Mononuclear cell (primary cell): ENCODE measurements around the gene SPINDOC. TPM values are rescaled to one million over a fixed set of nuclear protein-coding genes. Genes with fewer than 3 reads are reported as not detected.
A peak's percentile ranks its signal among the peaks of the same experiment; 100 is the strongest.

Experiments used
- H3K27me3 ChIP-seq: 2 replicates; pipeline ENCODE4 v1.6.0; 2011; ENCODE audit warnings: low read length, control low read depth; ENCODE audit not compliant: insufficient read depth
- H3K4me1 ChIP-seq: 2 replicates; pipeline ENCODE4 v1.5.1; 2011; ENCODE audit warnings: mild to moderate bottlenecking, low read length, control low read depth; ENCODE audit not compliant: insufficient read depth
- H3K4me3 ChIP-seq: 2 replicates; pipeline ENCODE4 v1.5.1; 2011; ENCODE audit warnings: mild to moderate bottlenecking, low read length, moderate library complexity
- H3K9me3 ChIP-seq: 2 replicates; pipeline ENCODE4 v1.5.1; 2011; ENCODE audit warnings: low read depth, mild to moderate bottlenecking, control low read depth, low read length
- total RNA-seq: library from RNA; depleted of rRNA; stranded (reverse); fragments of >200 nt; gene quantifications from one replicate; pipeline ENCODE4 v1.2.3, GENCODE V29; 2012

The SPINDOC gene
- total RNA-seq, 1 donor: 3.0 TPM

DNA sequence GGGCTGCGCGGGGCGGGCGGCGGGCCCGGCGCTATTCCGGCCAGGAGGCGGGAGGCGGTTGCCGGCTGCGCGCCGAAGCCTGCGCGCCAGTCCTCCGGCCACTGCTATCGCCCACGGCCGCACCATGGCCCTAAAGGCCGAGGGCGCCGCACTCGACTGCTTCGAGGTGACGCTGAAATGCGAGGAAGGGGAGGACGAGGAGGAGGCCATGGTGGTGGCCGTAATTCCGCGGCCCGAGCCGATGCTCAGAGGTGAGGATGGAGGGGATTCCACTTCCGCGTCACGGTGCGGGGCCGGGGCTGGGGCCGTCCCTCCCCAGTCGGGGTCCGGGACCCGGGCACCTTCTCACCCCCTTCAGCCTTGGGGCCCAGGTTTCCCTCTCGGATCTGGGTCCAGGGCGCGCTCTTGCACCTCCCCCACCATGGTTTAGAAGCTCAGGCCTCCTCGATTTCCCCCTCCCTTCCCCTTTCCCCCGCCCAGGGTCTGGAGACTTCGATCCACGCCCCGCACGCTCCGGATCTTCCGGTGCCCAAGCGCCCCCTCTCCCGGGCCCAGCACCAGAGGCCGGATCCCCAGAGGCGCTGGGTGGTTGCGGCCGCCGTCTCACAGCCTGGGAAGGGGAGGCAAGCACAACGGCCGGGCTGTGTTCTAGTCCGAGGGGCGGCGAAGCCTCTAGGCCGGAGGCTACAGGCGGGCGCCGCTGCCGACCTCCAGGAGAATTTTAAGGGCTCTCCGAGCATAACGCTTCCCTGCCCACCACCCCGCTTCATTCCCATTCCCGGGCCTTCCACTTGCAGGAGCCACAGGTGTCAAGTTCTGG lies 517 bp downstream of the SPINDOC start:
- Histone ChIP-seq H3K9me3 (no peaks in the 10 kb centered on the region), H3K27me3 (no peaks in the 10 kb centered on the region), H3K4me1 (peaks cover 32% of the 10 kb centered on the region), H3K4me3 (peak overlapping the region; percentile 57)

DNA sequence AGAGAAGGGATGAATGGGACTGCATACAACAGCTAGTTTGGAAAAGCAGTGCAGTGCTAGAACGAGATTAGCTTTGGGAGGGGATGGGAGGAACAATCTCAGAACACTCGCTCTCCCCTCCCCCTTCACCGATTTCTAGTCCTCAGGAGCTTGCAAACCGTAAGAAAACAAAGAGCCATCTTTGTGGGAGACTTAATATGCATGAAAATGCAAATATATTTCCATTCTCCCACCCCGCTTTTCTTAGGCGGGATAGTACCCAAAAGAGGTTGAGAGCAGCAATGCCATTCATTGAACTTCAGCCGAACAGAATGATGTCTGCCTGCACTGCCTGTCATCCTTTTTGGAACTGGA lies 1.1 kb downstream of the SPINDOC start:
- no peaks in the 10 kb centered on the region for H3K9me3 ChIP-seq
- H3K27me3 ChIP-seq: no peaks in the 10 kb centered on the region
- H3K4me1 ChIP-seq: peaks cover 32% of the 10 kb centered on the region
- peak overlapping the region; percentile 57 for H3K4me3 ChIP-seq

DNA sequence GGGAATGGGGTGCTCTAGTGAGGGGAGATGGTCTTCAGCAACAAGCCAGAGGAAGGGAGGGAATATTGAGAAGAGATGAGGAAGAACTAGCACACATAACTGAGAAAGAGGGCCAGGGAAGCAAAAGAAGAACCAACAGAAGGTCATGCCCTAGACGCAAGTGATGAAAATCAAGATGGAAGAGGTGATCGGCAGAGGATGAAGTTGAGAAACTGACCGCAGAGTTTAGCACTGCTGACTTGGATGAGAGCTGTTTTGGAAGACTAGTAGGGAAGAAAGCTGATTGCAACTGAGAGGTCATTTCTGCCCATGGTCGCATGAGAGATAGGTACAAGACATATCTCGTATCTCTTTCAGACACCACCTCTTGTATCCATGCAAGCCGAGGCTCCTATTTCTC lies 2.9 kb downstream of the SPINDOC start:
- Histone ChIP-seq H3K27me3 (no peaks in the 10 kb centered on the region), H3K4me1 (peaks cover 32% of the 10 kb centered on the region), H3K4me3 (no peak overlapping the region), H3K9me3 (no peaks in the 10 kb centered on the region)

DNA sequence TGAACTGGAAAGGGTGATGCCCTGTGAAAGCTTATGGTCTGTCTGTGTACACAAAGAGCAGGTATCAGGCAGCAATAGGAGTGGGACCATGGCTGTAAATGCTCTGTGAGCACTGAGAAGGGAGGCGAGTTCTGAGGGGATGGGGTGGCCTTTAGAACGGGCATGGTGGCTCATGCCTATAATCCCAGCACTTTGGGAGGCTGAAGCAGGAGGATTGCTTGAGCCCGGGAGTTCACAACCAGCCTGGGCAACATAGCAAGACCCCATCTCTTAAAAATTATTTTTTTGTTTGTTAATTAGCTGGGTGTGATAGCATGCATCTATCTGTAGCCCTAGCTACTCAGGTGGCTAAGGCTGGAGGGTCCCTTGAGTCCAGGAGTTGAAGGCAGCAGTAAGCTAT lies 3.5 kb downstream of the SPINDOC start:
- Histone ChIP-seq H3K4me3 (no peak overlapping the region), H3K27me3 (no peaks in the 10 kb centered on the region), H3K9me3 (no peaks in the 10 kb centered on the region), H3K4me1 (peaks cover 32% of the 10 kb centered on the region)

DNA sequence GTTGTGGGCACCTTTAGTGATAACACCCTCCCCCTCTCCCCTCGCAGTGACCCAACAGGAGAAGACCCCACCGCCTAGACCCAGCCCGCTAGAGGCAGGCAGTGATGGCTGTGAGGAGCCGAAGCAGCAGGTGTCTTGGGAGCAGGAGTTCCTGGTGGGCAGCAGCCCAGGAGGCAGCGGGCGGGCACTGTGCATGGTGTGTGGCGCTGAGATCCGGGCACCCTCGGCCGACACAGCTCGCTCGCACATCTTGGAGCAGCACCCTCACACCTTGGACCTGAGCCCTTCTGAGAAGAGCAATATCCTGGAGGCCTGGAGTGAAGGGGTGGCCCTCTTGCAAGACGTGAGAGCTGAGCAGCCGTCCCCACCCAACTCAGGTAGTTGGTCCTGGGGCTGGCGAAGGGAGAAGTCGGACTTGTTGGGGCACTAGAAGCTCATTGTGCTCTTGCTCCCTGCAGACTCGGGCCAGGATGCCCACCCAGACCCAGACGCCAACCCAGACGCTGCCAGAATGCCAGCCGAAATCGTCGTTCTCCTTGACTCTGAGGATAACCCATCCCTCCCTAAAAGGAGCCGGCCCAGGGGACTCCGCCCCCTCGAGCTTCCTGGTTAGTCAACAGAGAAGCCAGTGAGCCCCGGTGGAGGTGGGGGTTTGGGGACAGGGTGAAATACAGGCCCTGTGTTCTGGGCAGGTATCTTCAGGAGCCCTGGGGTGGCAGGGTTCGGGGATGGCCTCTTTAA lies 4.7 kb downstream of the SPINDOC start:
- Histone ChIP-seq H3K4me1 (peaks cover 27% of the 10 kb centered on the region), H3K27me3 (no peaks in the 10 kb centered on the region), H3K4me3 (no peak overlapping the region), H3K9me3 (no peaks in the 10 kb centered on the region)

DNA sequence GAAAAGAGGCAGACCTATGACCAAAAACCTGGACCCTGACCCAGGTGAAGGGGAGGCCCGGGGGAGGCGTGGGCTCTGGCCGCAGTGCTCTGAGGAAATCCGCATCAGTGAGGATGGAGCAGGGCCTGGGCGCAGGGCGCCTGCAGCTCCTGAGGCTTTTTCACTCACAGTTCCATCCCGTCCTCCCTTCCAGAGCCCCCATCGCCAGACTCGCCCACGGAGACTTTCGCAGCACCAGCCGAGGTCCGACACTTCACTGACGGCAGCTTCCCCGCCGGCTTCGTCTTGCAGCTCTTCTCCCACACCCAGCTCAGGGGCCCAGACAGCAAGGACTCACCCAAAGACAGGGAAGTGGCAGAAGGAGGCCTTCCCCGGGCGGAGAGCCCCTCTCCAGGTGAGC lies 5.4 kb downstream of the SPINDOC start:
- Histone ChIP-seq H3K4me1 (peaks cover 25% of the 10 kb centered on the region), H3K27me3 (no peaks in the 10 kb centered on the region)

DNA sequence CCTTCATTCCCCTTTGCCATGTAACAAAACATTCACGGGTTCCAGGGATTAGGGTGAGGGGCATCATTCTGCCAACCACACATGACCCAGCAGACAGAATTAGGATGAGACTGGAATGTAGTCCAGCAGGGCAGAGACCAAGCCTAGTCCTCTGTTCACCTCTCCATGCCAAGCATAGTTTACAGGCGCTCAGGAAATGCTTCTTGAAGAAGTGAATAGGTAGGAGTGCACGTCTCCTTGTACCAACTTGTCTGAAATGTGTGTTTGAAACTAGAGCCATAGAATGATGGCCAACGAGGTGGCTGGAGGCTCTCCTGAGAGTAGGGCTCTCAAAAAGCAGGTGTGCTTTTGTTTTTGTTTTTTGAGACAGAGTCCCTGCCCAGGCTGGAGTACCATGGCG lies 8.2 kb downstream of the SPINDOC start:
- Histone ChIP-seq H3K4me3 (no peak overlapping the region), H3K9me3 (no peaks in the 10 kb centered on the region), H3K4me1 (peaks cover 5% of the 10 kb centered on the region), H3K27me3 (no peaks in the 10 kb centered on the region)

More for the DNA sequence above, 5.4 kb downstream of the SPINDOC start:
- Histone ChIP-seq H3K4me3 (no peak overlapping the region), H3K9me3 (no peaks in the 10 kb centered on the region)

DNA sequence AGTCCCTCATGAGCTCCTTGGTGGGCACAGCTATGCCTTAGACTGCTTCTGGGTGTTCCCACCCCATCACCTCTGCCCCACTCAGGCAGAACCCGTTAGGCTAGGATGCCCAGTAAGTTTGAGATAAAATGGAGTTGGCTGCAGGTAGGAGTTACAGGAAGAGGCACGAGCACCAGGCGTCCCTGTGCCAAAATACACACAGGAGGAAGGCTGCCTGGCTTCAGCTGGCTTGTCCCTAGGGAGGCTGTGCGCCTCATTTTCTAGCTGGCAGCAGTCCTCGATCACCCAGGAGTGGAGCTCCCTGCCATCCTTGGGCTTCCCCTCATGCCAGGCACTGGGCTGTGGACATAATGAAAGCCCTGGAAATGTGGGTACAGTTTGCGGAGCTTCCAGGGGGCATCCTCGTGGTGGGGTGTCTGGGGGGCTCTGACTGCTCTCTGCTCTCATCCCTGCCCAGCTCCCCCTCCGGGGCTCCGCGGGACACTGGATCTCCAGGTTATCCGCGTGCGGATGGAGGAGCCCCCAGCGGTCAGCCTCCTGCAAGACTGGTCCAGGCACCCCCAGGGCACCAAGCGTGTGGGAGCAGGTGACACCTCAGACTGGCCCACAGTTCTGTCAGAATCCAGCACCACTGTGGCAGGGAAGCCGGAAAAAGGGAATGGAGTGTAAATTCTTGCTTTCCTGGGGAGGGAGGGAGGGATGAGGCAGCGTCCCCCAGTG lies 13.4 kb downstream of the SPINDOC start:
- Histone ChIP-seq H3K4me1 (no peaks in the 10 kb centered on the region), H3K9me3 (no peaks in the 10 kb centered on the region), H3K27me3 (no peaks in the 10 kb centered on the region), H3K4me3 (no peak overlapping the region)

DNA sequence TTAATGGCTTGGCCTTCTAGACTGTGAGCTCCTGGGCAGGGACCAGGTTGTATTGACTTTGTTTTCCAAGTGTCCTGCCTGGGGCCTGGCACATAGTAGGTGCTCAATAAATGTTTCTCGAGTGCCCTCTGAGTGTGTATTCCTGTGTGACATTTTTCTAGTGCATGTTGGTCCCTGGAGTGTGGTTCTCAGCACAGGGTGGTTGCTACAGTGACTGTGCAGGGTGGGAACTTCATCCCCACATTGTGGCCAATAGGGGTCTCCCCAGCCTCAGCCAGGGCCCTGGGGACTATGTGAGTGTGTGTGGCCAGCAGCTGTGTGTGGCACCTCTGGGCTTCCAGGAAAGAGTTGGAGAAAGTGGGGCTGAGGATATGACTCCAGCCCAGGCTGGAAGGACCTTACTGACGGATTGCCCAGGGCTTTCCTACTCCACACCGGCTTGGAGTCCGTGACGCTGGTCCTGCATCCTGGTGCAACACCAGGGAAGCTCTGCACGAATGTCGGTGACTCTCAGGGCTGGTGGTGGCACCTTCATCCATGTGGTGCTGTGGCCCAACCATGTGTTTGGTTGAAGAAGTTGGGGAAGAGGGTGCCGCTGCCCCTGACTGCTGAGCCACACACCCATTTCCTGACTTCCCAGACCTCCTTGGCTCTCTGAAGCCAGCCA lies 16.7 kb downstream of the SPINDOC start:
- H3K27me3 ChIP-seq: no peaks in the 10 kb centered on the region
- H3K4me1 ChIP-seq: peaks cover 5% of the 10 kb centered on the region
- no peaks in the 10 kb centered on the region for H3K9me3 ChIP-seq
- no peak overlapping the region for H3K4me3 ChIP-seq

DNA sequence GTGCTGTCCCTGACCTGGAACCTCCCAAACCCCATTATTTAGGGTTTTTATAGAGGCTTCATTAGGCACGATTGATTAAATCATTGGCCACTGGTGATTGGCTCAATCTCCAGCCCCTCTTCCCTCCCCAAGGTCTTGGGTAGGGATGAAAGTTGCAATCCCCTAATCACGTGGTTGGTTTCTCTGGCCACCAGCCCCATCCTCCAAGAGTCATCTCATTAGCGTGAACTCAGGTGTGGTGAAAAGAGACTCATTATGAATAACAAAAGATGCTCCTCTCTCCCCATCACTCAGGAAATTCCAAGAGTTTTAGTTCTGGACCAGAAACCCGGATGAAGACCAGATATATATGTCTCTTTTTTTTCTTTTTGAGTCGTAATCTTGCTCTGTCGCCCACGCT lies 18.1 kb downstream of the SPINDOC start:
- Histone ChIP-seq H3K4me3 (no peak overlapping the region), H3K4me1 (peaks cover 5% of the 10 kb centered on the region), H3K9me3 (no peaks in the 10 kb centered on the region), H3K27me3 (no peaks in the 10 kb centered on the region)

DNA sequence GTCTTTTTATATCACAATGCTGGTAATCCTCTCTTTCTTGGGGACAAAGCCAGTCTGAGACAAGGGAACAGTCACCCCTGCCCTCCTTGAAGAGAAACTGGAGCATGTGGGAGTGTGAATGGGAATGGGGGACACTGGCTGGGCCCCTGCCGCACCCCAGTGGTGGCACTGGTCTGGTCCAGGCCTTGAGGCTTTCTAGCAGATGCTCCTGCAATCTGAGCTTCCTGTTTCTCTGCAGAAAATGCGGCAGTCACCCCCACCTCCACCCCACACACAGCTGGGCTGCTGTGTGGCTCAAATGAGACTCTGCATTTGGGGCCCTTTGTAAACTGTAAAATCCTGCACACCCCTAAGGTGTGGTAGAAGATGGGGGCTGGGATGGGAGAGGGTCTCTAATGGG lies 19.1 kb downstream of the SPINDOC start:
- Histone ChIP-seq H3K4me3 (no peak overlapping the region), H3K27me3 (no peaks in the 10 kb centered on the region), H3K4me1 (peaks cover 11% of the 10 kb centered on the region), H3K9me3 (no peaks in the 10 kb centered on the region)

DNA sequence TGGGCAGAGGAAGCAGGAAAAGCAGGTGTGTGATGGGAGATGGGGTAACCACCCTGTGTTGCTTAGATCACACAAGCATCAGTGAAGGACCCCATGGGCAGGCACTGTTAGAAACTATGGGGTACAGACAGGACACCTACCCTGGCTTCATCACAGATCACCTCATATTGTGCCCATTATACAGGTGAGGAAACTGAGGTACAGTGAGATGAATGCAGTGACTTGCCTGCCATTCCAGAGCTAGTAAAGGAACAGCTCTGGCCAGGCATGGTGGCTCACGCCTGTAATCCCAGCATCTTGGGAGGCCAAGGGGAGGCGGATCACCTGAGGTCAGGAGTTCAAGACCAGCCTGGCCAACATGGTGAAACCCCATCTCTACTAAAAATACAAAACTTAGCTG lies 19.8 kb downstream of the SPINDOC start:
- H3K4me3 ChIP-seq: no peak overlapping the region
- peaks cover 18% of the 10 kb centered on the region for H3K4me1 ChIP-seq
- no peaks in the 10 kb centered on the region for H3K27me3 ChIP-seq
- no peaks in the 10 kb centered on the region for H3K9me3 ChIP-seq

DNA sequence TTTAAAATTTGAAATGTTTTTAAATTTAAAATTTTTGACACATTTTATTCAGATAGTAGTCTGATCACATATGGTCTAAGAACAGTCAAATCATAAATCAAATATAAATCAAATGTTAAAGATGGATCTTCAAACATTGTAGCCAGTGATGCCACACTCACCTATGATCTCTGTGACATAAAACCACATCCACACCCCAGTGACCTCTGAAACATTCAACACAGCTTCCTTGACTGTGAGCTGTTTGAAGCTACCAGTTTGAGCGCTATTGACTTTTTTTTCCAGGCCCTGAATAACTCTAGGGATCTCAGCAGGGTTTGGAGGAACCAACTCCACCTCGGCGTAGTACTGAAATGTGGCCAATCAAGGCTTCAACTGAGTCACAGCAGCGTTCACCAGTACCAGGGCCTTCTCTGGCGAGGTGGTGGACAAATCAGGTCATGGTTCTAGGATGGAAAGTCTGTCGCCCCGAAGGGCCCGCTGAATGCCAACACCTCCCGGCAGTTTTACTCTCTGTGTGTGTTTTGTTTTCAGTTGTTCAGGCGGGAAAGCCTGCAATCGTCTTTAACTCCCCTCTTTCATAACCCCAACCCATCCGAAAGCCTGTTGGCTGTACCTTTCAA lies 21.4 kb downstream of the SPINDOC start:
- Histone ChIP-seq H3K4me1 (peaks cover 22% of the 10 kb centered on the region), H3K9me3 (no peaks in the 10 kb centered on the region)

DNA sequence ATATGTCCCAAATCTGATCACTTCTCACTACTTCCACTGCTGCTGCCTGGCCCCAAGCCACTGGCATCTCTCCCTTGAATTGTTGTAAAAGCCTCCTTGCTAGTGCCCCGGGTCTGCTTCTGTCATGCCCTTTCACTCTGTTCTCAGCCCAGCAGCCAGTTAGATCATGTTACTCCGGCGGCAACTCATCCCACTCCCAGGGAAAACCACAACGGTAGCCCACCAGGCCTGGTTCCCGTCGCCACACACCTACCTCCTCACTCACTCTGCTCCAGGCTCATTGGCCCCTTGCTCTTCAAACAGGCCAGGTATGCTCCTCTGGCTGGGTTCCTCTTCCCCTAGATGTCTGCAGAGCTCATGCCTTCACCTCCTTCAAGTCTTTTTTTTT lies 21.9 kb downstream of the SPINDOC start:
- no peaks in the 10 kb centered on the region for H3K9me3 ChIP-seq
- H3K4me1 ChIP-seq: peaks cover 24% of the 10 kb centered on the region
- no peaks in the 10 kb centered on the region for H3K27me3 ChIP-seq
- H3K4me3 ChIP-seq: no peak overlapping the region

More for the DNA sequence above, 21.4 kb downstream of the SPINDOC start:
- Histone ChIP-seq H3K4me3 (no peak overlapping the region), H3K27me3 (no peaks in the 10 kb centered on the region)
